ENCODE data around the gene LMBRD2.

GRCh38 chr5:36179950-36180349 lies 28.3 kb upstream of the LMBRD2 start:
- no peak for TF ChIP-seq POLR2A (IDR thresholded peaks at IDR 0.05; ENCODE audit: low read length)
- TF ChIP-seq MAFK (IDR thresholded peaks at IDR 0.05; ENCODE audit: partially characterized antibody), result no peak
- TF ChIP-seq CTCF (IDR thresholded peaks at IDR 0.05), result no peak
- no peak for TF ChIP-seq ESRRA (IDR thresholded peaks at IDR 0.05; ENCODE audit: borderline replicate concordance, low read length)
- no peak for TF ChIP-seq CBX2 (IDR thresholded peaks at IDR 0.05; ENCODE audit: borderline replicate concordance, low read depth)
- TF ChIP-seq RFX5 (IDR thresholded peaks at IDR 0.05), result no peak
- no peak for TF ChIP-seq FOSL2 (IDR thresholded peaks at IDR 0.05)
- no peak for TF ChIP-seq FOSL2 (CRISPR knock-in tag; IDR thresholded peaks at IDR 0.05)
- no peak for TF ChIP-seq ELK1 (IDR thresholded peaks at IDR 0.05; ENCODE audit: low read depth, low read length)
